Stimulated activated CD4-positive, alpha-beta T cell treated with anti-CD3 and anti-CD28 coated beads, Interleukin-2, amount 100 ng/mL, for 48 hours (primary cell): ENCODE data around the gene BPHL.
"Not testable (repeated sequence)": the region's sequence is repeated elsewhere in the genome, so short reads cannot be mapped to it uniquely, and the experiment has no call there.

ENCODE experiments used
- DNase-seq, 2 donors: peaks; one replicate each; pipeline ENCODE4 v3.0.0-alpha.2; 2020

The BPHL gene

DNA sequence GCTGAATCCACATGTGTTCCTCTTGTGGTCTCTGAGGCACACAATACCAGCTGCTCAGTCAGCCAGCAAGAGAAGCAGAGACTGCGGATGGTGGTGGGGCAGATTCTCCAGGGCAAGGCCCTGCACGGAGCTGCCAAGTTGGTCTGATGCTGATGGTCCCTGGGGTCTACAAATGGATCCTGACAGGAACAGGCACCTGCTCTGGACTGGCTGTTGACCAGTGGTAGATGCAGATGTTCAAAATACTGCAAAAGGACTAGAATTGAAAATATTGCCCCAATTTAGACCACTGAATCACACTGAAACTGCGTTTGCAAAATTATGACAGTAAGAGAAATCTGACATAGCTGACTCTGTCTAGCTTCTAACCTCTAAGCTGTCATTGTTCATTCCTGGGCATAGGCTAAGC, 68.5 kb downstream of the BPHL start:
- DNase-seq: no peak

DNA sequence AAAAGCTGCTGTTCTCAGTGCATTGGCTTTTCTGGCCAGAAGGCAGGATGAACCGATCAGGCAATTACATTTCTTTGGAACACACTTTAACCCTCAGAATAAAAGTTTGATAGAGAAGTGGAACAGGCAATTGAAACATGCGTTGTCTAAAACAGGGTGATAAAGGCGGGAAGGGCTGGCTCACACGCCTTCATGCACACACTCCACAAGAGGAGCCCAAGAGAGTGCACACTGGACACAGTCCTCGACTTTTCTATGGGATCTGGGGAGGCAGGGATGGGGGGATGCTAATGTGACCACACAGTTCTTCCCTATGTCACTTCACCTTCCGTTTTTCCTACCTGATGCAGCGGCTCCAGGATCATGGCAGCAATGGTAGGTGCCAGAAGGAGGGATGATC, 69.8 kb downstream of the BPHL start:
- no peak for DNase-seq

DNA sequence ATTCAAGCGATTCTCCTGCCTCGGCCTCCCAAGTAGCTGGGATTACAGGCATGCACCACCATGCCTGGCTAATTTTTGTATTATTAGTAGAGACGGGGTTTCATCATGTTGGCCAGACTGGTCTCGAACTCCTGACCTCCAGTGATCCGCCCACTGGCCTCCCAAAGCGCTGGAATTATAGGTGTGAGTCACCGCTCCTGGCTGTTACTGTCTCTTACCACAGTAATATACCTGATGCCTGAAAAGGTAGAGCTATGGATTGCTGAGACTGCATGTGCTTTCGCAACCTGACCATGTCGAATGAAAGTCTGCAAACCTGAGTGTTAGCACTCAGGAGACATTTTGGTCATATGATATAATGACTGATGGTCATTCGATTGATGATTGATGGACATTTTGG, 70.7 kb downstream of the BPHL start:
- not testable (repeated sequence) for DNase-seq

DNA sequence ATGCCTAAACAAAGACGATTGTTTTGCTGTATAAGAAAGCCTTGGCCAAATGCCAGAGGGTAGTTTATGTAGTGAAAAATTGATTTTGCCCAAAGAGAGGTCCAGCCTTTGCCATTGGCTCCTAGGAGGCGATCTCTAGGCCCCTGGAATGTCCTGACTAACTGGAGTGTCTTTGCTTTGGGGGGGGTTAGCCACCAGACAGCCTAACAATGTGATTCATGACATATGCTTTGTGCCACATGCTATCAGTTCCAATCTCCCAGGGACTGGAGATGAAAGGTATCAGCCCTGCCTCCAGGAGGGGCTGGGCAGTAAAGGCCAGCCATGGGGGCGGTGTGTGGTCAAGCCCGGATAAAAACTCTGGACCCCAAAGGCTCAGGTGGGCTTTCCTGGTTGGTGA, 71.5 kb downstream of the BPHL start:
- DNase-seq: no peak

DNA sequence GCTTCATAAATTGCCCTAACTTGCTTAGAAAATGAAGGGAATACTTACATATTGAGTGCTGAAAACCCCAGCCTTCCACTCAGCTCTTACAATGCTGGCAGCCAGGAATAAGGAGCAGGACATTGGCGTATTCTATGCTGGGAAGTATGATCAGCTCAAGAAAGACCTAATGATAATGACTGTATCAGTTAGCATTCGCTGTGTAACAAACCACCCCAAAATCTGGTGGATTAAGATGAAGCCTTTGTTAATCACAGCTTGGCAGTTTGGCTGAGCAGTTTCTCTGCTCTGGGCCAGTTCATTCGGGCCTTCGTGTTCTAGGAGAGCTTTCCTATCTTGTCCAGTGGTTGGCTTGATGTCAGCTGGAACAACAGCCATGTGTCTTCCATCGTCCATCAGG, 72.3 kb downstream of the BPHL start:
- DNase-seq: no peak

DNA sequence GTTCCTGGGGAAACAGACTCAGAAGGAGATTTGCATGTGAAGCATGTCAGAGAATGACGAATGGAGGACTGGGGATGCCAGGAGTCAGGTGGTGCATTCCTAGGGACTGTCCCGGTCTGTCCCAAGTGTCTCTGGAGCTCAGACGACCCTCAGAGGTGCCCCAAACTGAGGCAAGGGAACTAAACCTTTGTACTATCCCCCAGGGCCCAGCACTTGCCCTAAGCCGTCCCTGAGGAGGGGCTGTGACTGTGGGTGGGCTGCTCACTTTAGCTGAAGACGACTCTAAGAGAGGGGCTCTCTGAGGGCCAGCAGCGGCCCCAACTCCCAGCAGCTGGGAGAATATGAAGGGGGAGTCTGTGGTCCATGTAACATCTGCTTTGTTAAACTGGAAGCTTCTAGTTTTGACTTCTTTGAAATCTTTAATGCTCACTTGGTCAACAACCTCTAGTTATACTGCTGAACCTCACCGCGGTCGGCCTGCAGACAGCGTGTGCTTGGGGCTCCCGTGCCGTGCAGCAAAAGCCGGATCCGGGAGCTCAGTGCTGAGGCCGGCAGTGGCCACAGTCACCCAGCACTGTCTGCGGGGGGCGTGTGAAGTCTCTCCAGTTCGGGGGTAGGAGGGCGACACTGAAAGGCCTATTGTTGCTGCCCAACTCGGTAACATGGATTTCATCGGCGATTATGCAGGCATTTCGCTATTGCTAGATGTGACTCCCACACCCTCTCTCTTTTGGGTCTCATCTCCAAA, 74.8 kb downstream of the BPHL start:
- DNase-seq: no peak

DNA sequence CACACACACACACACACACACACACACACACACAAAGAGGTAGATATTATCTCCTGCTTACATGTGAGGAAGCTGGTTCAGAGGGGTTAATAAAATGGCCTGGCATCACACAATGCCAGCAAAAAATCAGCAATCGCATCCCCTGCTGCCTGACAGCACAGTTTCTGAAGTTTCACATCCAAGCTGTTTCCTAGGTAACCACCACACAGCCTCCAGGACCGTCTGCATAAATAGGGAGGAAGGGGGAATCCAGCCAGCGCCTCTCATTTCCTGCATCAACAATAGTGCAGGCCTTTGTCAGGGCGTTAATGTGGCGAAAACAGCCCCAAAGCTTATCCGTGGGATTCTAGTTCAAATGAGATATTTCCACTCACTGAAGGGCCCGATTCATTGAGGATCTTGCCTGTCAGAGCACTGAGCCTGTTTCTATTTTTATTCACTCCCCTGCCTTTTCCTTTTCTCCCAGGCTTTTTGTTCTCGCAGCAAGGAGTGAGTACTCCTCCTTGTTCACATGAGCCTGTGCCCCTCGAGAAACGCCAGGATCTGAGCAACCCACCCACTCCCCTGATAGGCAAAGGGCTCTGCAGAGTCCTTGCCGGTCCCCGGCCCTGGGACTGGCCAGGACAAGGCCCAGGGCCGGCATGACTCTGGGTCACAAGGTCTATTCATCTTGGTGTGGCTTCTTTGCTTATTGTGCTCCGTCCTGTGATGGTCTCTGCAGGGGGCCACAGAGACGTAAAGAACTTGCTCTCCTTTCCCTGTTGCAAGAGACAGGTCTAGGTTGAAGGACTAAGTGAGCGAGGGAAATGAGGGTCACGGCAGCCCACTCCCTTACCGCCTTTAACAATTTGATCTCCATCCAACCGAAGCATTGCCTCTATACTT, 76.3 kb downstream of the BPHL start:
- no peak for DNase-seq

DNA sequence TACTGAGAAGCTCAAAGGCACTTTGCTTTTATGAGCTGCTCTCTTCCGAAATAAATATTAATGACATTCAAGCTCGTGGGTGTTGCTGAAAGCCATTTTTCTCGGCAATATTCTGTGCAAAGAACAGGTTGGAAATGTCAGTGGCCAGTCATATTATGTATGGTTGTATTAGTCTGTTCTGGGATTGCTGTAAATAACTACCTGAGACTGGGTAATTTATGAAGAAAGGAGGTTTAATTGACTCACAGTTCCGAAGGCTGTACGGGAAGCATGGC, 76.8 kb downstream of the BPHL start:
- no peak for DNase-seq

DNA sequence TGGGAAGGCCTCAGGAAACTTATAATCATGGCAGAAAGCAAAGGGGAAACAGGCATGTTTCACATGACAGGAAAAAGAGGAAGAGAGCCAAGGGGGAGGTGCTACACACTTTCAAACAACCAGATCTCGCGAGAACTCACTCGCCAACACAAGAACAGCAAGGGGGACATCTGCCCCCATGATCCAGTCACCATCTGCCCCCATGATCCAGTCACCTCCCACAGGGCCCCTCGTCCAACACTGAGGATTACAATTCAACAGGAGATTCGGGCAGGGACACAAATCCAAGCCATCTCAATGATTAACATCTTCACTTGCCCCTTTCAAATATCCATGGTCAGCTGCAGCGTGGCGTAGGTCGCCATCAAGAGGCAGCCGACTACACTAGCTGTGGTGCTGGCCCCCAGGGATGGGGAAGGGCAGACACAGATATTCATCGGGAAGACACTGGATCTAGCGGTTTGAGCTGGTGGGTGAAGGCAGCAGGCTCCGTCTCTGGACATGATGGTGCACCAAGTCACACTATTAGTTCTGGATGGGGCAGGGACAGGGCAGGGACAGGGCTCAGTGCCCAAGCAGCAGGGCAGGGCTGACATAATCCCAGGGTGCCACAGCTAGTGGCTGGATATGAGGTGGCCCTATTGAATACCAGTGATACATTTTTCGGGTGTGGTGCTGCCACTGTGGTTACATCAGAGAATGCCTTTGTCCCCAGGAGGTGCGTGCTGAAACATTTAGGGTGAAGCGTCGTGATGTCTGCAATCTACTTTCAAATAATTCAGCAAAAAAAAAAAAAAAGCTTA, 77.4 kb downstream of the BPHL start:
- no peak for DNase-seq

DNA sequence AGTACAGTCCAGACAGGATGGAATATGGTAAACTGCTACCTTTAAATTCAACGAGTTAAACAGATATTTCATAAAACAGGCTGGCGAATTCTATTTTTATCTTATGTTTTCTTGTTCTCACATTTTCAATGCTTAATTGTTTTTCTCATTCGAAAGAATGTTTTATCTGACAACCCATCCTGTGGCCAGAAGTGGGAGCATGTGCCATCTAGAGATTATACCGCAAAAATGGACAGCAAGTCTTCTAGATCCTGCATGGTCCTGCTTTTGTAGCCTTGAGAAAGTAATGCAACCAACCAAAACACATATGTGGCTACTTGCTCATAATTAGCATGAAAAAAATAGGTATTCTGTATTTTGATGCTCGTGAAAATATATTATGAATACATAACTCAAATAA, 78.3 kb downstream of the BPHL start:
- no peak for DNase-seq

DNA sequence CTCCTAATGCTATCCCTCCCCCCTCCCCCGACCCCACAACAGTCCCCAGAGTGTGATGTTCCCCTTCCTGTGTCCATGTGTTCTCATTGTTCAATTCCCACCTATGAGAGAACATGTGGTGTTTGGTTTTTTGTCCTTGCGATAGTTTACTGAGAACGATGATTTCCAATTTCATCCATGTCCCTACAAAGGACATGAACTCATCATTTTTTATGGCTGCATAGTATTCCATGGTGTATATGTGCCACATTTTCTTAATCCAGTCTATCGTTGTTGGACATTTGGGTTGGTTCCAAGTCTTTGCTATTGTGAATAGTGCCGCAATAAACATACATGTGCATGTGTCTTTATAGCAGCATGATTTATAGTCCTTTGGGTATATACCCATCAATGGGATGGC, 79.2 kb downstream of the BPHL start:
- not testable (repeated sequence) for DNase-seq

DNA sequence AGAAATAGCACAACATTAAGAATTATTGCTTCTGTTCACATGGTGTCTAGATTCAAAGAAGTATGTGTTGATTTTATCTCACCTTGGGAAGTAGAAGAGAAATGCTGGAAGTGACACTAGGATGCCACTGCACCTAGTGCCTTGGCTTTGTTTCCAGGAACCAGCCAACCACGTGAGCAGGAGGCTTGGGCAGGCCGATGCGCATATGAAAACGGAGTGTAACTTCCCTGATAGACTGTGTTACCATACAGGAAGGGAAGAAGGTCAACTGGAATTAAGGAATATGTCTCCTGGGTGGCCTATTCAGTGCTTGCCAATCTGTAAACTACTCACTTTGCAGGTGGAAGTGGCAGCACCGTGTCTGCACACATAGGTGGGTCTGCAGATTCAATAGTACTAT, 80.9 kb downstream of the BPHL start:
- no peak for DNase-seq

DNA sequence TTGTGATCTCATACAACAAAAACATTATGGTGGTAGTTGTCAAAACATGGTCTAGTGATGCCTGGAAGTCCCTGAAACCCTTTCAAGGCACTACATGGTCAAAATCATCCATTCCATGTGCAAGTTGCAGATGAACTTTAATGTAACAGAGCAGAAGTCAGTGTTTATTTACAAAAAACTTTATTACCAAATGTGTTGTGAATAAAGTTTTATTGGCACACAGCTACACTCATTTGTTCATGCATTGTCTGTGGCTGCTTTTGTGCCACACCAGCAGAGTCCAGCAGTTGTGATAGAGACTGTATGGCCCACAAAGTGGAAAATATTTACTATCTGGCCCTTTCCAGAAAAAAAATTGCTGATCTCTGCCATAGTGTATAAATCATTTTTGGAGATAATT, 82.2 kb downstream of the BPHL start:
- DNase-seq: no peak

DNA sequence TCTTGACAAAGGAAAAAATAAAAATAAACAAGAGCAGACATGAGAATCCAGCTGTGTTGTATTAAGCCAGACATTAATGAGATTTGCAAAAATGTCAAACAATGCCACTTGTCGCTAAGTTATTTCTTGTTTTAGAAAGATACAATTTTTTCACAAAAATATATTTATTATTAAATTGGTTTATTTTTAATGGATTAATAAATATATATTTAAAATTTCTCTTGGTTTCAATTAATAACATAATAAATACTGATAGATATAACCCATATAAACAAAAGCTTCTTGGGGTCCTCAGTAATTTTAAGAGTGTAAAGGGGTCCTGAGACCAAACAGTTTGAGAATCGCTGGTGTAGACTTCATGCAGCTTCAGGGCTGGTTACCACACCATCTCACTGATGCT, 82.9 kb downstream of the BPHL start:
- no peak for DNase-seq
